Measurements from ENCODE around the gene IKZF3.
"Not testable (repeated sequence)": the region's sequence is repeated elsewhere in the genome, so short reads cannot be mapped to it uniquely, and the experiment has no call there.

IKZF3 gene

DNA sequence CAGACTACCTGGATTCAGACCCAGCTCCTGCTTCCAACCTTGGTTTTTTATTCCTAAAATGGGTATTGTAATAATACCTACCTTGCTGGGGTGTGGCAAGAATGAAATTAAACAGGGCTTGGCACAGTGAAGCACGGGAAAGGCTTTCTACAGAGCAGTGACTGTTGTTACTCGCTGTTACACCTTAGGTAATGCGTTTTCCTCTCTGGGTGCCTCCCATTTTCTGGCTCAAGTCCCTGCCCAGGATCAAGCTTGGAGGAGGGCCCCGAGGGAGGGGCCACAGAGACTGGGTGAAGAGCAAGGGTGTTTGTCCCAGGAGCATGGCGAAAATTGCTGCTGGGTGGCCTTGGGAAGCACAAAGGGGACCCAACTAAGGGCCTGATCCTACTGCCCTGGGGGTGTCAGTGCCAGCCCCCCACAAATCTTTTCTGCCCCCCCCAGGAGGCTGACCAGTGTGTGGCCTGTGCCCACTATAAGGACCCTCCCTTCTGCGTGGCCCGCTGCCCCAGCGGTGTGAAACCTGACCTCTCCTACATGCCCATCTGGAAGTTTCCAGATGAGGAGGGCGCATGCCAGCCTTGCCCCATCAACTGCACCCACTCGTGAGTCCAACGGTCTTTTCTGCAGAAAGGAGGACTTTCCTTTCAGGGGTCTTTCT is 147.1 kb downstream of the IKZF3 start:
- DNase-seq (ENCODE audit: low spot score), result no peak

GRCh38 chr17:39716073-39716818 is 147.9 kb downstream of the IKZF3 start:
- no peak for DNase-seq (ENCODE audit: low spot score)

GRCh38 chr17:39715375-39716072 is 148.6 kb downstream of the IKZF3 start:
- no peak for DNase-seq (ENCODE audit: low spot score)

DNA sequence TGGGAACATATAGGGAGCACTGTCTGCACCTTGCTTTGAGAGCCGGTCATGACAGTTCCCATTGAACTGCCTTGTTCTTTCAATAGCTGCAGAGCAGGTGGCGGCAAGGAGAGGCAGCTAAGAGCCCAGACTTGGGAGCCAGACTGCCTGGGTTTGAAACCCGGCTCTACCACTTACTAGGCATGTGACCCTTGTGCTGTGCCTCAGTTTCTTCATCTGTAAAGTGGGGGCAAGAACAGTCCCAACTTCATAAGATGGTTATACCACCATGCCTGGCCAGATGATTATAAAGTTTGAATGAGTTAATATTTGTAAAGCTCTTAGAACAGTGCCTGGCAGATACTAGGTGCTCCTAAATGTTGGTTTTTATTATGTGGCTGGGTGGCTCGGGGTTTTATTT is 149.9 kb downstream of the IKZF3 start:
- no peak for DNase-seq (ENCODE audit: low spot score)

GRCh38 chr17:39711851-39712250 is 152.3 kb downstream of the IKZF3 start:
- DNase-seq (ENCODE audit: low spot score), result no peak

- DNase-seq (ENCODE audit: low spot score), result not testable (repeated sequence)
Measured at GRCh38 chr17:39711071-39711470, 153.0 kb downstream of the IKZF3 start.

DNA sequence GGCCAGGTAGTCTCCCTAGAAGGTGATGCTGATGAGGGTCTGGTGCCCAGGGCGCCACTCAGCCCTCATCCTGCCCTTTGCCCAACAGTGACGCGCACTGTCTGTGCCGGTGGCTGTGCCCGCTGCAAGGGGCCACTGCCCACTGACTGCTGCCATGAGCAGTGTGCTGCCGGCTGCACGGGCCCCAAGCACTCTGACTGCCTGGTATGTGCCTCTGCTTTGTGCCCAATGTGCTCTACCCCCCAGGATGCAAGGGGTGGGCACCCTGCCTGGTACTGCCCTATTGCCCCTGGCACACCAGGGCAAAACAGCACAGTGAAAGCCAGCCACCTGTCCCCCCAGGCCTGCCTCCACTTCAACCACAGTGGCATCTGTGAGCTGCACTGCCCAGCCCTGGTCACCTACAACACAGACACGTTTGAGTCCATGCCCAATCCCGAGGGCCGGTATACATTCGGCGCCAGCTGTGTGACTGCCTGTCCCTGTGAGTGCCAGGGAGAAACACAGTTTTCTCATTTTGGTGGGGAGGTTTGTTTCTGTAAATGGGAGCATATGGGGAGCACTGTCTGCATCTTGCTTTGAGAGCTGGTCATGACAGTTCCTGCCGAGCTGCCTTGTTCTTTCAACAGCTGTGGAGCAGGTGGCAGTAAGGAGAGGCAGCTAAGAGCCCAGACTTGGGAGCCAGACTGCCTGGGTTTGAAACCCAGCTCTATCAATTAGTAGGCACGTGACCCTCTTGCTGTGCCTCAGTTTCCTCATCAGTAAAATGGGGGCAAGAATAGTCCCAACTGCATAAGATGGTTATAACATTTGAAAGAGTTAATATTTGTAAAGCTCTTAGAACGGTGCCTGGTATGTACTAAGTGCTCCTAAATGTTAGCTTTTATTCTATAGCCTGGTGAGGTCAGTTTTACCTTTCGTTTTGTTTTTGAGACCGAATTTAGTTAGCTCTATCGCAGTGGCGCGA is 153.8 kb downstream of the IKZF3 start:
- DNase-seq (ENCODE audit: low spot score), result no peak

DNA sequence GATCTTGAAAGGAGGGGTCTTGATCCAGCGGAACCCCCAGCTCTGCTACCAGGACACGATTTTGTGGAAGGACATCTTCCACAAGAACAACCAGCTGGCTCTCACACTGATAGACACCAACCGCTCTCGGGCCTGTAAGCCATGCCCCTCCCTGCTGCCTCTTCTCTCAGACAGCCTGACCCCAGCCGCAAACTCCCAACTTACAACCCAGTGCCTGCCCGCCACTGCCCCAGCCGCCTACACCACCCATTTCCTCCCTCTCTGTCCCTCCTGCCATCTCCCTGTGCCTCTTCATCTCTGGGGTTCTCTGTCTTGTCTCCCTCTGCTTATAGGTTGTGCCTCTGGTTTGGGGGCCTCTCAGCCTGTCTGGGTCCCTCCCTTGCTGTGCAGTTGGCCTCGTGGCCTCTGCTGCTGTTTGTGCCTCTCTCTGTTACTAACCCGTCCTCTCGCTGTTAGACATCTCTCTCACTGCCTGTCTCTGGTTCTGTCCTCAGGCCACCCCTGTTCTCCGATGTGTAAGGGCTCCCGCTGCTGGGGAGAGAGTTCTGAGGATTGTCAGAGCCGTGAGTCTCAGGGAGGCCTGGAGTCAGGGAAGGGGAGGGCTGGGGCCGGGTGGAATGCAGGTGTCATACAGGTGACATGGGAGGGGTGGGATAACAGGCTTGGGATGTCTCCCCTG is 154.7 kb downstream of the IKZF3 start:
- DNase-seq (ENCODE audit: low spot score), result no peak

Data from CD4-positive, alpha-beta T cell treated with Interleukin-15 for 4 hours (primary cell).